Measurements from ENCODE around the gene SF3A1. TPM values are rescaled to one million over a fixed set of nuclear protein-coding genes. Genes with fewer than 3 reads are reported as not detected.

Gene SF3A1
- total and polyA plus RNA-seq, 2 of the 13 experiments (the other 11 are each of a cell fraction or from before 2014, with no cell fraction given): 10.0 to 22.0 TPM

GRCh38 chr22:30404307-30404706, 47.6 kb upstream of the SF3A1 start:
- H3K9me3 ChIP-seq (ENCODE audit: low read length): no peaks in the 10 kb centered on the region
- H3K9ac ChIP-seq (ENCODE audit: insufficient read depth, low read depth, low read length): no peak overlapping the region
- ChIA-PET POLR2A (interaction anchor here (6.5 kb wide), 1 partner anchor 19 kb away, joined by 65 read pairs; no protein-coding TSS in a partner anchor), CTCF (ENCODE audit: low intra/inter-chr PET ratio, low total read pairs) (no interaction called here)
- peaks cover 60% of the 10 kb centered on the region for H3K4me1 ChIP-seq (ENCODE audit: insufficient read depth, low read length)
- H3K4me2 ChIP-seq (ENCODE audit: low read depth, low read length): peak overlapping the region; percentile 47
- no peaks in the 10 kb centered on the region for H3K27me3 ChIP-seq (ENCODE audit: control insufficient read depth in 1 of 2, insufficient read depth in 2 of 2, low read length in 2 of 2)
- DNase-seq (ENCODE audit: low spot score) (peak; percentile 70), ATAC-seq (peak; percentile 91), FAIRE-seq (peak; percentile 92)
- H3K79me2 ChIP-seq (ENCODE audit: insufficient read depth, low read length): no peaks in the 10 kb centered on the region
- peak overlapping the region; percentile 33 for H3K27ac ChIP-seq (ENCODE audit: extremely low read length, insufficient read depth, low read length)
- H2AFZ ChIP-seq (ENCODE audit: low read length): no peak overlapping the region
- in situ Hi-C loops (cut with HindIII; ENCODE audit: extremely low pct_ligation_motif_present, low pct_unique_long_range_greater_than_20kb) (no loop called here), intact Hi-C loops (cut with micrococcal nuclease; ENCODE audit: unreplicated experiment) (no loop called here)
- peaks cover 6 to 18% of the 10 kb centered on the region in 2 experiments; a peak in 4 of 5 replicates for H3K36me3 ChIP-seq (replicated peaks in 1 of 2; ENCODE audit: control insufficient read depth in 1 of 2, insufficient read depth in 2 of 2, low read length in 2 of 2)
- H4K20me1 ChIP-seq (ENCODE audit: insufficient read depth, low read length): no peaks in the 10 kb centered on the region
- 14% methylated on average over 6 of the region's 6 CpGs for WGBS (ENCODE audit: low lambda C conversion rate)
- BruUV-seq (replicated peaks): no TSS peak
- H3K4me3 ChIP-seq (replicated peaks in 1 of 3; ENCODE audit: insufficient read depth in 1 of 3, low read depth in 2 of 3, low read length in 3 of 3): no peak overlapping the region
- TF ChIP-seq ZHX2 (IDR thresholded peaks at IDR 0.05; ENCODE audit: low read depth) (no peak), ZHX2 (CRISPR knock-in tag; IDR thresholded peaks at IDR 0.05; ENCODE audit: borderline replicate concordance) (no peak), KAT8 (CRISPR knock-in tag; IDR thresholded peaks at IDR 0.05) (no peak), MBNL3 (CRISPR knock-in tag; conservative IDR thresholded peaks at IDR 0.05) (no peak), ERF (CRISPR knock-in tag; IDR thresholded peaks at IDR 0.05) (no peak), SIX1 (CRISPR knock-in tag; IDR thresholded peaks at IDR 0.05; ENCODE audit: borderline replicate concordance) (peak; percentile 87), BORCS8-MEF2B (CRISPR knock-in tag; IDR thresholded peaks at IDR 0.05) (no peak), THAP9 (CRISPR knock-in tag; IDR thresholded peaks at IDR 0.05; ENCODE audit: borderline replicate concordance) (no peak), ZFP36L2 (CRISPR knock-in tag; IDR thresholded peaks at IDR 0.05) (no peak), NFAT5 (CRISPR knock-in tag; IDR thresholded peaks at IDR 0.05) (no peak), ZBTB20 (CRISPR knock-in tag; IDR thresholded peaks at IDR 0.05; ENCODE audit: borderline replicate concordance, low read depth) (0 out of 2 replicates have a peak, but pooled peaks have one; percentile 41)
